Measurements from ENCODE around the gene IRX5. TPM values are rescaled to one million over a fixed set of nuclear protein-coding genes. Genes with fewer than 3 reads are reported as not detected.

IRX5 gene
- total and polyA plus RNA-seq, 5 donors: 0.48 to 1.9 (median 1.7) TPM

DNA sequence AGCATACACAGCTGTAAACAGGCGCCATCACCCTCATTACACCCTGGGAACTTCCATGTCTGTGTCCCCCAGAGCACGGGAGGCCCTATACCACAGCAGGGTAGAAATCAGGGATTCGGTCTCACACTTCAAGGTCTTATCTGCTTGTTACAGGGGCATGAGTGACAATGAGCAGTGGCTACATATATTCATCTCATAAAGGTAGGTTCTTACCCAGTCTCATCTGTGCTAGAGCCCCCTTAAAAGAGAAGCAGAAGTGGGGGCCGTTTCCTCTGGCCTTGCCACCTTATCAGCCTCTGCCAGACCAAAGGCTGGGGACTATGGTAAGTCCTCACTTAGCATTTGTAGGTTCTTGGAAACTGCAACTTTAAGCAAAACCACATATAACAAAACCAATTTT is 46.5 kb downstream of the IRX5 start:
- Histone ChIP-seq H3K27me3 (ENCODE audit: control insufficient read depth, insufficient read depth) (no peaks in the 10 kb centered on the region), H3K4me1 (ENCODE audit: control insufficient read depth, insufficient read depth, low read length) (no peaks in the 10 kb centered on the region), H3K27ac (ENCODE audit: low read length) (no peak overlapping the region), H3K4me3 (ENCODE audit: low read length) (no peak overlapping the region), H3K9me3 (ENCODE audit: control insufficient read depth, low read length) (no peaks in the 10 kb centered on the region)
- DNase-seq (no peak), ATAC-seq (no peak)
- intact Hi-C loops (cut with DNase I): no loop called here
- 53% methylated on average over 4 of the region's 4 CpGs for WGBS

DNA sequence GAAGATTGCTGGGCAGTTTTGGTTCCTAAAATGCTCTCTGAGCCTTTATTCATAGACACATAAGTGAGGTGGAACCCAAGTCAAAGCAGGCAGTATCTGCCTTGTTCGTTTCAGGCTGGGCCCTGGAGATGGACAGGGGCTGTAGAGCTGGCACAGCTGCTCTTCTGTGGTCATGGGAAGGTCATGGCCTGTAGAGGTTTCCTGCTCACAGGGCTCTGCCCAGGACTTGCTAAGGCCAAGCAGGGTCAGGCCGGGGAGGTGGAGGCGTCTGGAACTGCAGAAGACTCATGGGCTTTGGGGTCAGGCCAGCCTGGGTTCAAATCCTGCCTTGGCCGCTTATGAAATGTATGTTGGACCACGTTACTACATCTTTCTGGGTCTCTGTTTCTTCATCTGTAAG is 50.2 kb downstream of the IRX5 start:
- no peak overlapping the region for H3K4me3 ChIP-seq (ENCODE audit: low read length)
- no peaks in the 10 kb centered on the region for H3K4me1 ChIP-seq (ENCODE audit: control insufficient read depth, insufficient read depth, low read length)
- DNase-seq: no peak
- ATAC-seq: no peak
- H3K27me3 ChIP-seq (ENCODE audit: control insufficient read depth, insufficient read depth): no peaks in the 10 kb centered on the region
- H3K9me3 ChIP-seq (ENCODE audit: control insufficient read depth, low read length): no peaks in the 10 kb centered on the region
- 81% methylated on average over 5 of the region's 5 CpGs for WGBS
- no peak overlapping the region for H3K27ac ChIP-seq (ENCODE audit: low read length)
- intact Hi-C loops (cut with DNase I): no loop called here

Measured in right cardiac atrium (tissue), 5 donors.